Islet precursor cell (in vitro differentiated cells): Measurements from ENCODE around the gene PHGDH.
"Not testable (repeated sequence)": the region's sequence is repeated elsewhere in the genome, so short reads cannot be mapped to it uniquely, and the experiment has no call there.

ENCODE experiments used
- DNase-seq: peaks from one replicate; pipeline ENCODE4 v3.0.0-alpha.2; 2018

The PHGDH gene

GRCh38 chr1:119768778-119769177 lies 57.0 kb downstream of the PHGDH start, which contains the start of gene HMGCS2:
Gene HMGCS2 (minus strand): TSS chr1:119768905. CDS start chr1:119768844, 61 bp downstream.
- DNase-seq, result no peak

GRCh38 chr1:119771016-119771415 lies 59.3 kb downstream of the PHGDH start:
- DNase-seq, result no peak

GRCh38 chr1:119771770-119772169 lies 60.0 kb downstream of the PHGDH start:
- no peak for DNase-seq

DNA sequence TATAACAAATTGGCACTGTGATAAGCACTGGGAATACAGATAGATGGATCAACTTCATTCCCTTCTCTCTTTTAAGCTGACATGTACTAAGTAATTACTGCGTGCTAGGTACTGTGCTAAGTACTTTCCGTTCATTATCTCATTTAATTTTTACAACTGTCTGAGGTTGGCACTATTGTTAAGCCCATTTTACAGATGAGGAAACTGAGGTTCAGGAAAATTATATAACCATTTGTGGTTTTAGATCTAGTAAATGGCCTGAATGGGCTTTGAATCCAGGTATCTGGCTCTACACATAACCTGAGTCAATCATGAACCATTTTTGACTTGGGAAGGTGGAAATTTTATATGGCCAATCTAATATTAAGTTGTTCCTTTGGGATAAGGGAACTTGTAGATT lies 60.6 kb downstream of the PHGDH start:
- no peak for DNase-seq

- peak; percentile 69 for DNase-seq
Observed at GRCh38 chr1:119773711-119774241, 62.0 kb downstream of the PHGDH start.

DNA sequence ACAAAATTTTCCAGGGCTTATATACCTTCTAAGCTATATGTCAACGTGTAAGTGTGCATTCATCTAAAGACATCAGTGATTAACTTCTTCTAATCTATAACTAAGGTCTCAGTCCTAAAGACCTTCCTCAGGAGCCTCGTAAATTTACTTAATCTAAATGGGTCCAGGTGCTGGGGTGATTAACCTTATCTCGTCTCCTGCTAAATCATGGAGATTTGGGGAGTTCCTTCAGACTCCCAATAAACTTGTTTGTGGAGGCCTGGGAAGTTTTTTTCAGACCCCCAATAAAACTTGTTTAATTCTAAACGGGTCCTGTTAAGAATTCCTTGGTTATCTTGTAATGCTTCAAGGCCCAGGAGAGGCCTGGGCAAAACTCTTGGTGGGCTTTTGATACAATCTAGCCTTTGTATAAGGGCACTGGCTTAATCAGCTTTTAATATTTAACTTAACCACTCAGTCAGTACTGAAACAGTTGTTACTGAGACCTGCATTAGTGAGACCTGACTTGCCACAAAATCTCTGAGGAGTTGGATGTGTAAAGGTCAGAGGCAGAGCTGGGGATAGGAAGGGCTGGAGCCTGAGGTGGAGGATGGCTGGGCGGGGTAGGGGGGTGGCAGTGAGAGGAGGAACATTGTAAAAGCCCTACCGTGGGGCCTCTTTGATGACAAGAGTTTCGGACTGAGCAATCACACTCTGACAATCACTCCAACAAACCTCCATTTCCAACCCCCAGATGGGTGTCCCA lies 63.2 kb downstream of the PHGDH start:
- DNase-seq, result no peak

DNA sequence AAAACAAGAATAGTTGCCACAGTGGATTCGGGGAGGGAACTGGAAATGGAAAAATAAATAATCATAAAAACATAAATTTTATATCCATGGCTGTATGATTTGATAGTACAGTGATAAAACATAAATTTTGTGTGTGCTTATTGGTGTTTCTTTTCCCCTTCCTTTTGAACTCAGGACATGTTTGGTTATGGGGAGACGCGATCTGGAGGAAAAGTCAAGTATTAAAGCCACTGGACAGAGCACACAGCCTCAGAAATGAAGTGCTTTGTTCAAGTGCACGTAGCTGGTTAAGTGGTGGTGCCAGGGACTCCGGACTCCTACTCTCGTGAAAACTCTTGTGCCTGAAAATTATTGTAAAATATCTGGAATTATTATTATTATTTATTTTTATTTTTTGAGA lies 66.6 kb downstream of the PHGDH start:
- DNase-seq, result peak; percentile 8

- DNase-seq, result no peak
Observed at GRCh38 chr1:119778886-119779560, 67.3 kb downstream of the PHGDH start.

- DNase-seq, result peak; percentile 65
Observed at GRCh38 chr1:119779869-119780356, 68.2 kb downstream of the PHGDH start.

DNA sequence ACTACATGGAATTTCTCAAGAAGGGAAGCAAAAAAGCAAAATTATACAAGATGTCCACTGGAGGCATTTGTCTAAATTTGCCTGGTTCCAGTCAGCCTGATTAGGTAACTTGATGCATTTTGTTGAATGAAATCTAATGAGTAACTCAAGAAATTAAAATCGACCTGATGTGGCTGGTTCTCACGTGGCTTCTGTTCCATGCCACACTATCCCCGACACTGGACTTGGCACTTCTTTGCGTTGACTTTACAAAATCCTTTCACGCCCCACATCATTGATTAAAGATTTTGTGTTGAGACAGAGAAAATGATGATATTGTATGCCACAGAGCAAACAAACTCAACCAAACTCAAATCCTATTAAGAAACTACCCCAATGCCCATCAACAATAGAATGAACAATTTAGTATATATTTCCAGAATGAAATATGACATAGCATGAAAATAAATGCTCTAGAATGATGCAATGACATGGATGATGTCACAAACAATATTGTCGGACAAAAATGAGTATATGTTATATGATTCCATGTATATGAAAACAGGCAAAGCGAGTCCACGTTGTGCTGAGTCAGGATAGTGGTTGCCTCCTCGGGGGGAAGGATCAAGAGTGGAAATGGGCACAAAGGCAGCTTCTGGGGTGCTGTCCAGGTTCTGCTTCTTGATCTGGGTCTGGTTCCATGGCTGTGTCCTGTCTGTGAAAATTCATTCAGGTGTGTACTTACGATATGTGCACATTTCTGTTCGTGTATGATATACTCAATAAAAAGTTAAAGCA lies 69.9 kb downstream of the PHGDH start:
- DNase-seq, result no peak

- DNase-seq, result peak; percentile 64
Observed at GRCh38 chr1:119782631-119783325, 71.0 kb downstream of the PHGDH start.

- DNase-seq, result no peak
Observed at GRCh38 chr1:119783354-119784185, 71.8 kb downstream of the PHGDH start.

DNA sequence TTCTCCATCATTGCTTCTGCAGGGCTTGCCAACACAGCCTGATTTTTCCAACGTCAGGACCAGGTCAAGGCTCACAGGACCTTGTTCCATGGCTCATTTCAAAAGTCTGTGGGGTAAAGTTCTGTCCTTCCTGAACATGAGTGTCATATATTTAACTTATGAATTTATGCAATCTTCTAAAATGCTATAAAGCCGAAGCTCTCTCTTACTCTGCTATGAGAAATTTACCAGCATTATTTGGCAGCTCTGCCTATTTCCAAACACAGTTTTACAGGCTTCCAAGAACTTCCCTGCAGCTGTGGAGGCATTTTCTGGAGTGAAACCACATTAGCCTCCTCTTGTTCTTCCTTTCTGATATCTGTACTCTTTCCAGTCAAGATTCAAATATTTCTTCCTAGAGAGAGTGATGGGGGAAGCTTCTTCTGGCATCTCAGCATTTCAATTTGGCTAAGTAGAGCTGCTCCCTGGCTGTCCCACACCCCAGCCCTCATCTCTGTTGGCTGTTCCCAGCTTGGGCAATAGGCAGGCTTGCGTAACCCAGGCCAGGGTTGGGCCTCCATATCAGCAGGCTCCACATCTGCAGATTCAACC lies 72.6 kb downstream of the PHGDH start:
- DNase-seq, result no peak

GRCh38 chr1:119786046-119786445 lies 74.3 kb downstream of the PHGDH start:
- DNase-seq, result not testable (repeated sequence)

GRCh38 chr1:119786473-119787050 lies 74.8 kb downstream of the PHGDH start:
- not testable (repeated sequence) for DNase-seq

- no peak for DNase-seq
Observed at GRCh38 chr1:119787776-119788175, 76.0 kb downstream of the PHGDH start.

DNA sequence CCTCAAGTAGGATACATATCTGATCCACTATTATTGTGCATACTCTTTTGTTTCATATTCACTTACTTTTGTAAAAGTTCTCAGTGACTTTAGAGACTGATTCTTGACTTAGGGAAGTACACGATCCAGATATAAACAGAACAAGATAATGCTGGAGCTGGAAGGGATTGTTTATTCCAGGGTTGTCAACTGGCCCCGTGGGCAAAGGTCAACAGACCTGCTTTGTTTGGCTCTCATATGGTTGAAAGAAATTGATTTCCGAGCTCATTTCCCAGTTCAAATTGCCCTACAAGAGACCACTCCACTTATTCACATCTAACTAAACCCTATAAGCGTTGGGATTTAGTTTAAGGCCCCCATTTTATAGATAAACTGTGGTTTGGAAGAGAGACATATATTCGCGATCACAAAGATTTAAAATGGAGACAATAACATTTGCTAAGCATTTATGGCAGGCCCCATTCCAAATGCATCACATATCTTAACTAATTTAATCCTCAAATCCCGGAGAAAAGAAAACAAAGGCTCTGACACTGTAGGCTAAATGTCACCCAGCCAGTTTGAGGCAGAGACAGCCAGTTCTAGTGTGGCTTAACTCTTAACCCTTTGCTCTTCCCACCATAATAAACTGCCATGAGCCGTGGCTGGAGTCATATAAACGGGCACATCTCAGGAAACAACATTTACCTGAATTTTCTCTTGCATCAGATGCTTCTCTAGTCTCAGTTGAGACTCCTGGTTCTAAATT lies 78.9 kb downstream of the PHGDH start:
- no peak for DNase-seq

DNA sequence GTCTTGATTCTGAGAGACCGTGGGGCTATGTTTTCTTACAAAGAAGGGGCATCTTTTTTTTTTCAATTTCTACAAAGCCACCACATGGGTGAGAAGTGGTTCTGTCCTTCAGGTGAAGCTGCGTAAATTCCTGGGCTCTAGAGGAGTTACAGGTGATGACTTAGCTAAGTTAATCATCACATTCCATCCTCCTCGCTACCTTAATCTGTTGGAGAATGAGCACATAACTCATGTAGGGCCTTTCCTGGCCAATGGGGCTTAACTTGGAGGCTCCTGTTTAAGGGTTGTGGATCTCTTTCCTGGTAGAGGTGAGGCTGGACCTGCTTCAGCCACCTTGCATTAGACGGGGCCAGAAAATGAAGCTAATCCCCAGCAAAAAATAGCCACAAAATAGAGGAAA lies 79.6 kb downstream of the PHGDH start:
- DNase-seq, result no peak
